NCI-H1436 (cell line): ENCODE data around the gene CXCL1.

Source experiments
- DNase-seq: peaks from one replicate; lab custom pipeline; 2025; lab: John Stamatoyannopoulos, UW

Gene CXCL1

DNA sequence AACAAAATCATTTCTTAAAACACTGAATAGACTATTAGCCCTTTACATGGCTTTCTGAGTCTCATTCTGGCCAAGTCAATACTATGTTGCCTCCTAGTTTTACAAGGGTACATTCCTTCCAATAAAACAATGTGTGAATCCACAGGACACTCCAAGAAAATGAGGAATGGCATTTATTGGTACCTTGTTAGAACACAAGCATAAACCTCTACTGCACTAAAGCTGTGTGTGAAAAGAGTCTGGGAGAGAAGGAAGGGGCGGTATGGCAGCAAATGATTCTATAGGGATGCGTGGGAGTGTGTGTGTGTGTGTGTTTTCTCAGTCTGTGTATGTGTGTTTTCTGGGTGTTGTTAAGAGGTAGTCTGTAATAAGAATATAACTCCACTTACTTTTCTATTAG, 48.9 kb downstream of the CXCL1 start:
- no peak for DNase-seq

DNA sequence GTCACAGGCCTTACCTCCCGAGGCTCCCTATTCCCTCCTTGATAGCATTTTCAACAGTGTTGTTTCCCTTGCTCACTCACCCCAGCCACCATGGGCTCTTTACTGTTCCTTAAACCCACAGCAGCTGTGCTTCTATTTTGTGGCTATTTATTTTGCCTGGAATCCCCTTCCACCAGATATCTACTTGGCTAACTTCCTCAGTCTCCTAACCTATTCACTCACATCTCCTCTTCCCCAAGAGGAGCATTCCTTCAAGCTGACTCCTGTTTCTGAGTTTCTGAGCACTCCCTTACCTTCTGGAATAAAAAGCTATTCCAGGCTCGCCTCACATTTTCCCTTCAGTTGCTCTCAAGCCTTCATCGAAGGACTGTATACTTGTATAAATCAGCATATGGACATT, 50.5 kb downstream of the CXCL1 start:
- no peak for DNase-seq
